OCI-LY7 (cell line): ENCODE results near the gene PTGDR. TPM values are rescaled to one million over a fixed set of nuclear protein-coding genes. Genes with fewer than 3 reads are reported as not detected.

Experiments used
- BruUV-seq: library from RNA; stranded (reverse); fragments of 400-500 nt; replicated peaks from 2 replicates; lab custom pipeline; 2021; lab: Mats Ljungman, UMichigan
- CTCF ChIA-PET: fragments of 300-600 bp; sonication (Branson Sonifier 250); formaldehyde crosslinking; loops from one replicate; lab custom pipeline; 2022; ENCODE audit warnings: antibody characterized with exemption; ENCODE audit not compliant: unreplicated experiment; lab: Charles Lee
- POLR2A ChIA-PET: fragments of 300-600 bp; sonication (Branson Sonifier 250); formaldehyde crosslinking; loops from one replicate; lab custom pipeline; 2022; ENCODE audit warnings: antibody characterized with exemption; lab: Charles Lee
- DNase-seq: peaks from one replicate; pipeline ENCODE4 v3.0.0-alpha.2; 2015; ENCODE audit warnings: low spot score
- H2AFZ ChIP-seq: fragments of 200-600 bp; sonication (generic), shearing (Covaris generic); 2 replicates; pipeline ENCODE4 v1.6.1; 2014; ENCODE audit warnings: mild to moderate bottlenecking, antibody characterized with exemption, low read length, moderate library complexity
- H3K27ac ChIP-seq: fragments of 200-600 bp; sonication (generic); 2 replicates; pipeline ENCODE4 v1.5.1; 2014; ENCODE audit warnings: mixed run types, low read depth, mild to moderate bottlenecking, moderate library complexity, low read length, inconsistent platforms; ENCODE audit not compliant: poor library complexity, severe bottlenecking
- H3K36me3 ChIP-seq: fragments of 200-600 bp; sonication (generic); 2 replicates; pipeline ENCODE4 v1.6.1; 2014; ENCODE audit warnings: mild to moderate bottlenecking, antibody characterized with exemption, low read length, moderate library complexity, mixed read lengths; ENCODE audit not compliant: insufficient read depth
- H3K4me1 ChIP-seq: fragments of 200-600 bp; sonication (generic); 2 replicates; pipeline ENCODE4 v1.5.1; 2014; ENCODE audit warnings: mild to moderate bottlenecking, low read length; ENCODE audit not compliant: insufficient read depth, poor library complexity, severe bottlenecking
- H3K4me2 ChIP-seq: fragments of 200-600 bp; sonication (generic); 2 replicates; pipeline ENCODE4 v1.6.1; 2014; ENCODE audit warnings: mild to moderate bottlenecking, low read length
- H3K4me3 ChIP-seq: fragments of 200-600 bp; sonication (generic); 2 replicates; pipeline ENCODE4 v1.5.1; 2014; ENCODE audit warnings: mild to moderate bottlenecking, low read depth, low read length; ENCODE audit not compliant: poor library complexity, severe bottlenecking
- H3K79me2 ChIP-seq: fragments of 200-600 bp; sonication (generic); 2 replicates; pipeline ENCODE4 v1.6.1; 2016; ENCODE audit warnings: low read depth, mild to moderate bottlenecking, low read length, moderate library complexity, mixed read lengths; ENCODE audit not compliant: insufficient read depth
- H3K9me2 ChIP-seq: fragments of 200-600 bp; sonication (generic); 2 replicates; pipeline ENCODE4 v1.6.1; 2016; ENCODE audit warnings: mild to moderate bottlenecking, low read length, mixed read lengths; ENCODE audit not compliant: insufficient read depth
- H3K9me3 ChIP-seq: fragments of 200-600 bp; sonication (generic); 2 replicates; pipeline ENCODE4 v1.6.1; 2014; ENCODE audit warnings: mild to moderate bottlenecking, mixed run types, low read length, mixed read lengths
- H4K20me1 ChIP-seq: fragments of 200-600 bp; sonication (generic); 2 replicates; pipeline ENCODE4 v1.6.1; 2014; ENCODE audit warnings: mild to moderate bottlenecking, antibody characterized with exemption, low read length, moderate library complexity, mixed read lengths; ENCODE audit not compliant: insufficient read depth
- CTCF ChIP-seq: fragments of 200-600 bp; sonication (generic); conservative IDR thresholded peaks from 2 replicates; pipeline ENCODE4 v1.5.1; 2014; ENCODE audit warnings: mild to moderate bottlenecking, antibody characterized with exemption, low read length, moderate library complexity, mixed read lengths
- EZH2phosphoT487 ChIP-seq: fragments of 200-600 bp; sonication (generic); IDR thresholded peaks from 2 replicates; pipeline ENCODE4 v1.6.1; 2018; ENCODE audit warnings: low read depth, borderline replicate concordance, mild to moderate bottlenecking, mixed run types, antibody characterized with exemption, low read length, moderate library complexity, mixed read lengths
- intact Hi-C: fragments of 100-400 bp; cut with micrococcal nuclease; formaldehyde crosslinking; loops from one replicate; pipeline ENCODE4 v1.10.0; 2022; ENCODE audit not compliant: unreplicated experiment
- total RNA-seq, 2 experiments: library from RNA; depleted of rRNA in 1 of 2; stranded (reverse); fragments of >200 nt in 1 of 2; shearing (Covaris generic) in 1 of 2; gene quantifications; 2 replicates each; pipeline ENCODE4 v1.2.3, GENCODE V29; 2014 to 2022

Gene PTGDR
- total RNA-seq, 2 experiments from 2014 or later = not detected

GRCh38 chr14:52244328-52244727 lies 23.2 kb upstream of the PTGDR start:
- no peaks in the 10 kb centered on the region for H3K79me2 ChIP-seq
- intact Hi-C loops = no loop called here
- H3K4me3 ChIP-seq = no peak overlapping the region
- no peak for DNase-seq
- no peaks in the 10 kb centered on the region for H4K20me1 ChIP-seq
- no peaks in the 10 kb centered on the region for H3K9me2 ChIP-seq
- no TSS peak for BruUV-seq
- no peaks in the 10 kb centered on the region for H3K4me1 ChIP-seq
- no peak overlapping the region for H2AFZ ChIP-seq
- H3K4me2 ChIP-seq = no peak overlapping the region
- no peaks in the 10 kb centered on the region for H3K9me3 ChIP-seq
- TF ChIP-seq EZH2phosphoT487 (no peak), CTCF (no peak)
- no peak overlapping the region for H3K27ac ChIP-seq
- H3K36me3 ChIP-seq = no peaks in the 10 kb centered on the region
- ChIA-PET POLR2A (interaction anchor here (0.6 to 1.9 kb wide), 4 partner anchors 14 to 497 kb away, joined by 3 to 5 read pairs (median 4); no protein-coding TSS in a partner anchor), CTCF (no interaction called here)

GRCh38 chr14:52244997-52245396 lies 22.5 kb upstream of the PTGDR start:
- H2AFZ ChIP-seq = no peak overlapping the region
- H3K27ac ChIP-seq = no peak overlapping the region
- no peak for TF ChIP-seq EZH2phosphoT487
- TF ChIP-seq CTCF = no peak
- H3K4me3 ChIP-seq = no peak overlapping the region
- H4K20me1 ChIP-seq = no peaks in the 10 kb centered on the region
- no peaks in the 10 kb centered on the region for H3K9me3 ChIP-seq
- no peaks in the 10 kb centered on the region for H3K36me3 ChIP-seq
- H3K9me2 ChIP-seq = no peaks in the 10 kb centered on the region
- H3K4me2 ChIP-seq = no peak overlapping the region
- H3K4me1 ChIP-seq = no peaks in the 10 kb centered on the region
- no peaks in the 10 kb centered on the region for H3K79me2 ChIP-seq
- ChIA-PET CTCF (no interaction called here), POLR2A (interaction anchor here (1.5 to 1.9 kb wide), 2 partner anchors 13 to 38 kb away, joined by 5 read pairs; no protein-coding TSS in a partner anchor)
- BruUV-seq = no TSS peak
- no peak for DNase-seq
- intact Hi-C loops = no loop called here

- no peaks in the 10 kb centered on the region for H3K9me2 ChIP-seq
- H3K4me1 ChIP-seq = no peaks in the 10 kb centered on the region
- no peak for TF ChIP-seq CTCF
- no peak for TF ChIP-seq EZH2phosphoT487
- no peak for DNase-seq
- no peaks in the 10 kb centered on the region for H3K9me3 ChIP-seq
- no peak overlapping the region for H3K27ac ChIP-seq
- no peaks in the 10 kb centered on the region for H3K36me3 ChIP-seq
- intact Hi-C loops = no loop called here
- no peak overlapping the region for H3K4me3 ChIP-seq
- BruUV-seq = no TSS peak
- no peaks in the 10 kb centered on the region for H3K79me2 ChIP-seq
- H2AFZ ChIP-seq = no peak overlapping the region
- ChIA-PET POLR2A (interaction anchor here (0.7 to 1.7 kb wide), 2 partner anchors 11 to 33 kb away, joined by 3 read pairs; no protein-coding TSS in a partner anchor), CTCF (no interaction called here)
- H4K20me1 ChIP-seq = no peaks in the 10 kb centered on the region
- no peak overlapping the region for H3K4me2 ChIP-seq
These were observed 19.4 kb upstream of the PTGDR start for GRCh38 chr14:52248057-52248456.
